LNCAP (cell line): ENCODE results near the gene BRCA2.

Experiments
- CTCF ChIP-seq: fragments of 450-650 bp; IDR thresholded peaks from 2 replicates; pipeline ENCODE4 v1.5.1; 2017; ENCODE audit warnings: mild to moderate bottlenecking

Gene BRCA2

DNA sequence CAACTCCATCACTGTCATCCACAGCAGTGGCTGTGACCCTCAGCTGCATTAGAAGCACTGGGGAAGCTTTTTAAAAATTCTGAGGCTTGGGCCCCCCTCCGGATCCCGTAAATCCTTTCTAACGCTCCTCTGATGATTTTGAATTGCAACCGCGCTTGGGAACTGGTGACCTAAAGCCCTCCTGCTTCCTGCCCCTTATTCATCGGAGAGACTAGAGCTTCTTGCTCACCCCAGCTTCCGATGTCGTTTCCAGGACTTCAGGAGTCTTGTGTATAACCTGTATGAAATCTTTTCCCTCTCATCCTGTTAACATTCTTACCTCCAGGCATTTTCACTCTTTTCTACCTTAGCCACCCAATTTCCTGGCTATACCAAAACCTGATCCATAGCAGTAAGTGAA, 14.9 kb upstream of the BRCA2 start:
- no peak for TF ChIP-seq CTCF

DNA sequence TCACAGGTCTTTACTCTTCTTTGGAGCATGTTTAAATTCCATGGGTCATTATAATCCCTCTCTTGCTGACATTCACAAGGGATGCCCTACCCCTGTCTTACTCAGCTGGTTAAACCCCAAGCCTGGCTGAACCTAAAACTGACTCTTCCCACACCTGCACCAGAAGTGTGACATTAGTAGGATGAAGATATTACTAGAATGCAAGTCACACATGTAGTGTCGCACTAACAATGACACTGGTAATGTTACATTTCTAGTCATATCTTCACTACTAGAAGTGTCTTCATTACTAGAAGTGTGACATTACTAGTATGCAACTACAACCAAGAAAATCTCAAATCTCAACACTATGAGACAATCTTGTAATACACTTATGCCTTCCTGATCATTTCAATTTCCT, 14.4 kb upstream of the BRCA2 start:
- TF ChIP-seq CTCF: no peak

DNA sequence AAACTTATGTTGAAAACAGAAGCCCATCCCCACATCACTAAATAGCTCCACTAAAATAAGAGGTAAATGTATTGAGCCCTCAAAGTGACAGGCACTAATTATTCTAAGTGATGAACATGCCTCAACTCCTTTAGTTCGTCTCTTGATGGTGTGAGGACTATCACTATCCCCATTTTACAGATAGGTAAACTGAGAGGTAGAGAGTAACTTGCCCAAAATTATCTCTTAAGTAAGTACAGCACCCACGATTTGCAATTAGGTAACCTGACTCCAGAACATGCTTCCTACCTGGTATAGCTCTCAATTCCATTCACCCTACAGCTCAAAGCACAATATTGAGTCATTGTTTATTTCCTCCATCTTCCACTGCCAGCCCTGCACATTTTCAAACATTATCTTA, 12.8 kb upstream of the BRCA2 start:
- no peak for TF ChIP-seq CTCF

DNA sequence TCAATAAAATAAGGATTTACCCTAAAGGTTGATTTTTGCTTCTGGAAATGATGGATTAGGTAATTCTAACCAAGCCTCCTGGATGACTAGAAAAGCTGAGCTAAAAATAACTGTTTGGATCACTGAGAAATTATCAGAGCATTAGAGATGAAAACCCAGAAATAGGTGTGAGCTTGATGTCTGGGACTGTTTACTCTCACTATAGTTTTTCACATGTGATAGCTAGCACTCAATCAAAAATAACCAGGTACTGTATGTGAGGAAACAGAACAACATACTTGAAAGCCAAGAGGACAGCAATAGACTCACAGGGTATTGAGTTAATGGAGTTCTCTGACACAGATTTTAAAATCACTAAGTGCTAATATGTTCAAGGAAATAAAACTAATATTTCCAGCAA, 9.7 kb upstream of the BRCA2 start:
- TF ChIP-seq CTCF: no peak

DNA sequence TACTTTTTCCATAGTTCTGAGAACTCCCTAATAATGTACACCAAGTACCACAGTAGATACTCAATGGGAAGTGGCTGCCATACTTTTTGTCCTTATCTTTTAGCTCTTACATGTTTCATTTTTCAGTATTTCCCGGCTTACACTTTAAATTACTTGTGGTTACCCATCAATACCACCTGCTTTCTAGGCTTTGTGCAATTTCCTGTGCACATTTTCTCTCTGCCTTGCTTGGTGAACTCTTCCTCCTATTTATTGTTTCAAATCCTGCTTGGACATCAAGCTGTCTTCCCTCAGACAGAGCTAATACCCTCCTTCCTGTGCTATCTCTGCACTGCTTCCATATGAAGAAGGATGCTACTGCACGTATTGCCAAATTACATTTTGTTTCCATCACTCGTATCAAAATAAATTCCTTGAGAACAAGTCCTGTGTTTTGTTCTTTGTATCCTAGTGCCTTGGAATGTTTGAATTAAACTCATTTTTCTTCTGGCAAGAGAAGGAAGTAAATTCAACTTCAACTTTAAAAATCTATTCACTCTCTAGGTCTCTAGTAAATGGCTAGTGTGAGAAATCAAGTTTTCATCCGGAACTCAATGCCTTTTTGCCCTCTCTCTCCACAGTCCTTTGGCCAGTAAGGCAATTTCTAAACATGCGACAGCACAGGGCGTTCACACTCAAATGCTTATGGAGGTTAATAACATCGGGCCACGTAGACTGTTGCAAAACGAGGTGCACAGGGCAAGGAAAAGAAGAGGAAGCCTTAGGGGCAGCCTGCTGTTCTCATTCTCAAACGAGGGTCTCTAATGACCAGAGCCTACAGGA, 5.8 kb upstream of the BRCA2 start:
- TF ChIP-seq CTCF: no peak

- TF ChIP-seq CTCF: peak; percentile 59
Observed at GRCh38 chr13:32310134-32310706, 5.1 kb upstream of the BRCA2 start.

DNA sequence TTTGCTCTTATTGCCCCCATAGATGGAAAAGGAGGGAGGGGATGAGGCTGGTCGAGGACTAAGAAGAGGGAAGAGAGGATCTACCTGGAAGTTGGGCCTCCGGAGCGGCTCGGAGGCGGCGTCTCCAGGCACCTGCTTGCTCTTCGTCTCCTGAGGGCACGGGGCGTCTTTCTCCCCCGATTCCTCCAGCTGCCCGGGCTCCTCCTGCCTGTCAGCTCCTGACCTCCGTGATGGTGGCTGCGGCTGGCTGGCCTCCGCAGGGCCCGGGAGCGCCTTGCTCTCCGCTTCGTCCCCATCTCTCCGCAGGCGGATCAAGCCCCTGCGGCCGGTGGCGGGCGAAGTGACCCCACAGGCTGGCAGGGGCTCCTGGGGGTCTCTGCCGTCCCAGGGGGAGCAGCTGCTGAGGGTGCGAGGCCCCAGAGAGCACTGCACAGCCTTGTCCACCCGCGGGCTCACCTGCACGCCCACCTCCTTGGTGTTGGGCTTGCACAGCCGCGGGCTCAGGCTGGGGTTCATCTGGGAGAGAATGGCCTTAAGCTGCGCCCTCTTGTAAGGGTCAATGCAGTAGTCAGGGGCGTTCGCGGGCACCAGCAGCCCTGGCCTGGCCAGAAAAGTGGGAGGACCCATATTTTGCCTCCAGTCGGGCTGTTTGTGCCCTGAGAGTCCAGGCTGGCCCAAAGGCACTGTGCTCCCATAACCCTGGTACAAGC, 4.0 kb upstream of the BRCA2 start:
- TF ChIP-seq CTCF: no peak
